Activated CD8-positive, alpha-beta memory T cell treated with anti-CD3 and anti-CD28 coated beads, Interleukin-2, amount 10 ng/mL, durations not matched to agents 7 days and 5 days (primary cell): ENCODE results near the gene DARS1. TPM values are rescaled to one million over a fixed set of nuclear protein-coding genes. Genes with fewer than 3 reads are reported as not detected.

Experiments
- ATAC-seq: fragments of 150-1000 bp; cut with Tn5 transposase; one replicate; pipeline ENCODE4 v1.10.0; 2021; ENCODE audit warnings: moderate library complexity
- CTCF ChIA-PET: fragments of 350-600 bp; sonication (Branson Sonifier 250); formaldehyde crosslinking; loops from one replicate; lab custom pipeline; 2021; ENCODE audit warnings: antibody characterized with exemption; lab: Charles Lee
- DNase-seq: peaks from one replicate; pipeline ENCODE4 v3.0.0-alpha.2; 2020
- H3K27ac Mint-ChIP-seq: one replicate; pipeline ENCODE4 v1.8.0; 2021; ENCODE audit warnings: mild to moderate bottlenecking, mixed read lengths
- H3K27me3 Mint-ChIP-seq: one replicate; pipeline ENCODE4 v1.8.0; 2021; ENCODE audit warnings: mixed read lengths
- H3K36me3 Mint-ChIP-seq: one replicate; pipeline ENCODE4 v1.8.0; 2021; ENCODE audit warnings: mild to moderate bottlenecking, mixed read lengths
- H3K4me1 Mint-ChIP-seq: one replicate; pipeline ENCODE4 v1.8.0; 2021; ENCODE audit warnings: mixed read lengths
- H3K4me3 Mint-ChIP-seq: one replicate; pipeline ENCODE4 v1.8.0; 2021; ENCODE audit warnings: mild to moderate bottlenecking, moderate library complexity, mixed read lengths
- H3K9me3 Mint-ChIP-seq: one replicate; pipeline ENCODE4 v1.8.0; 2022; ENCODE audit warnings: low read depth, mixed read lengths
- total RNA-seq, 2 experiments: library from RNA; stranded (reverse); gene quantifications; one replicate each; pipeline ENCODE4 v1.2.3, GENCODE V29; 2021

The DARS1 gene
- total RNA-seq, 2 experiments from 2014 or later, result 94.0 to 109 TPM

- H3K27me3 Mint-ChIP-seq, result no peaks in the 10 kb centered on the region
- peaks cover 42% of the 10 kb centered on the region for H3K36me3 Mint-ChIP-seq
- H3K4me3 Mint-ChIP-seq, result peak overlapping the region; percentile 81
- H3K9me3 Mint-ChIP-seq, result no peaks in the 10 kb centered on the region
- DNase-seq (peak; percentile 88), ATAC-seq (peak; percentile 76)
- peaks cover 47% of the 10 kb centered on the region for H3K4me1 Mint-ChIP-seq
- peak overlapping the region; percentile 97 for H3K27ac Mint-ChIP-seq
- CTCF ChIA-PET, result interaction anchor here (0.9 to 3.6 kb wide), 7 partner anchors 11 to 509 kb away, joined by 3 to 21 read pairs (median 4); no protein-coding TSS in a partner anchor
Observed at GRCh38 chr2:135875491-135876065, 109.8 kb downstream of the DARS1 start.

- H3K4me1 Mint-ChIP-seq, result peaks cover 54% of the 10 kb centered on the region
- no peaks in the 10 kb centered on the region for H3K27me3 Mint-ChIP-seq
- ATAC-seq (no peak), DNase-seq (peak; percentile 47)
- H3K9me3 Mint-ChIP-seq, result no peaks in the 10 kb centered on the region
- peak overlapping the region; percentile 81 for H3K4me3 Mint-ChIP-seq
- H3K27ac Mint-ChIP-seq, result peak overlapping the region; percentile 97
- CTCF ChIA-PET, result interaction anchor here (0.9 to 3.6 kb wide), 5 partner anchors 20 to 510 kb away, joined by 3 to 21 read pairs (median 6); no protein-coding TSS in a partner anchor
- H3K36me3 Mint-ChIP-seq, result peaks cover 48% of the 10 kb centered on the region
Observed at GRCh38 chr2:135874777-135875365, 110.6 kb downstream of the DARS1 start.

GRCh38 chr2:135870571-135870970 lies 114.9 kb downstream of the DARS1 start:
- Mint-ChIP-seq H3K27ac (peak overlapping the region; percentile 37), H3K4me3 (no peak overlapping the region), H3K27me3 (no peaks in the 10 kb centered on the region), H3K9me3 (no peaks in the 10 kb centered on the region), H3K36me3 (peaks cover 75% of the 10 kb centered on the region), H3K4me1 (peaks cover 66% of the 10 kb centered on the region)
- ATAC-seq (peak; percentile 51), DNase-seq (peak; percentile 47)
- CTCF ChIA-PET, result interaction anchor here (0.7 to 1.4 kb wide), 3 partner anchors 10 to 514 kb away, joined by 3 read pairs; no protein-coding TSS in a partner anchor

- no peak overlapping the region for H3K27ac Mint-ChIP-seq
- DNase-seq (no peak), ATAC-seq (no peak)
- no peaks in the 10 kb centered on the region for H3K9me3 Mint-ChIP-seq
- peaks cover 71% of the 10 kb centered on the region for H3K36me3 Mint-ChIP-seq
- peaks cover 32% of the 10 kb centered on the region for H3K4me1 Mint-ChIP-seq
- no peaks in the 10 kb centered on the region for H3K27me3 Mint-ChIP-seq
- H3K4me3 Mint-ChIP-seq, result no peak overlapping the region
- CTCF ChIA-PET, result no interaction called here
Observed at GRCh38 chr2:135863233-135863632, 122.2 kb downstream of the DARS1 start.

- H3K27me3 Mint-ChIP-seq, result no peaks in the 10 kb centered on the region
- H3K4me3 Mint-ChIP-seq, result no peak overlapping the region
- no peak overlapping the region for H3K27ac Mint-ChIP-seq
- CTCF ChIA-PET, result no interaction called here
- H3K36me3 Mint-ChIP-seq, result peaks cover 70% of the 10 kb centered on the region
- H3K9me3 Mint-ChIP-seq, result no peaks in the 10 kb centered on the region
- ATAC-seq, result no peak
- H3K4me1 Mint-ChIP-seq, result peaks cover 31% of the 10 kb centered on the region
- DNase-seq, result no peak
Observed at GRCh38 chr2:135862718-135863117, 122.7 kb downstream of the DARS1 start.

Other genes with a start within 250 kb of the DARS1 start
- 100 to 1,000 TPM; 105 to 112 TPM for gene UBXN4, start 243.8 kb downstream of the DARS1 start, total RNA-seq
- under 1 TPM; 0.41 to 0.56 TPM for gene LCT, start 148.4 kb downstream of the DARS1 start, total RNA-seq
- 100 to 1,000 TPM; 130 to 159 TPM for gene MCM6, start 109.2 kb downstream of the DARS1 start, total RNA-seq
- 100 to 1,000 TPM; 133 to 160 TPM for gene CXCR4, start 132.5 kb upstream of the DARS1 start, total RNA-seq